ENCODE results near the gene CUZD1. TPM values are rescaled to one million over a fixed set of nuclear protein-coding genes. Genes with fewer than 3 reads are reported as not detected.

Gene CUZD1
- total RNA-seq, 1 experiment from 2014 or later: 3.5 TPM

- POLR2A ChIA-PET: no interaction called here
- Mint-ChIP-seq H3K27me3 (ENCODE audit: low read depth) (peaks cover 6% of the 10 kb centered on the region; the same call in 1 of the 2 replicates), H3K9me3 (no peaks in the 10 kb centered on the region), H3K4me3 (no peak overlapping the region), H3K4me1 (no peaks in the 10 kb centered on the region), H3K27ac (no peak overlapping the region), H3K36me3 (no peaks in the 10 kb centered on the region)
- CTCF ChIA-PET: no interaction called here
- DNase-seq (ENCODE audit: low spot score) (no peak), ATAC-seq (no peak)
- no peak for TF ChIP-seq NR3C1 (CRISPR knock-in tag; conservative IDR thresholded peaks at IDR 0.05; ENCODE audit: low read depth)
Measured at GRCh38 chr10:122815458-122815857, 30.2 kb downstream of the CUZD1 start.

GRCh38 chr10:122814493-122814892 is 31.2 kb downstream of the CUZD1 start:
- DNase-seq (ENCODE audit: low spot score): no peak
- ChIA-PET CTCF (interaction anchor here (1.0 kb wide), 1 partner anchor 167 kb away, joined by 3 read pairs; no protein-coding TSS in a partner anchor), POLR2A (no interaction called here)
- ATAC-seq: no peak
- H3K27ac Mint-ChIP-seq: no peak overlapping the region
- H3K27me3 Mint-ChIP-seq (ENCODE audit: low read depth): peaks cover 7% of the 10 kb centered on the region; the same call in 1 of the 2 replicates
- no peak overlapping the region for H3K4me3 Mint-ChIP-seq
- no peaks in the 10 kb centered on the region for H3K9me3 Mint-ChIP-seq
- no peaks in the 10 kb centered on the region for H3K4me1 Mint-ChIP-seq
- H3K36me3 Mint-ChIP-seq: no peaks in the 10 kb centered on the region
- no peak for TF ChIP-seq ZNF416 (CRISPR knock-in tag; IDR thresholded peaks at IDR 0.05)
- no peak for TF ChIP-seq SOX15 (CRISPR knock-in tag; IDR thresholded peaks at IDR 0.05)
- no peak for TF ChIP-seq AR (CRISPR knock-in tag; IDR thresholded peaks at IDR 0.05)
- no peak for TF ChIP-seq ZSCAN18 (CRISPR knock-in tag; IDR thresholded peaks at IDR 0.05)
- no peak for TF ChIP-seq TP53 (CRISPR knock-in tag; IDR thresholded peaks at IDR 0.05)
- TF ChIP-seq ZNF263 (CRISPR knock-in tag; IDR thresholded peaks at IDR 0.05; ENCODE audit: low read depth): no peak
- TF ChIP-seq FOXK1 (CRISPR knock-in tag; IDR thresholded peaks at IDR 0.05): no peak
- no peak for TF ChIP-seq CREM (CRISPR knock-in tag; IDR thresholded peaks at IDR 0.05)
- no peak for TF ChIP-seq MYBL2 (CRISPR knock-in tag; IDR thresholded peaks at IDR 0.05)
- no peak for TF ChIP-seq ZNF532 (CRISPR knock-in tag; IDR thresholded peaks at IDR 0.05; ENCODE audit: borderline replicate concordance)
- no peak for TF ChIP-seq SP1 (CRISPR knock-in tag; conservative IDR thresholded peaks at IDR 0.05)
- no peak for TF ChIP-seq ZNF138 (CRISPR knock-in tag; conservative IDR thresholded peaks at IDR 0.05)
- no peak for TF ChIP-seq E2F4 (CRISPR knock-in tag; IDR thresholded peaks at IDR 0.05; ENCODE audit: borderline replicate concordance, low read depth)
- no peak for TF ChIP-seq GABPB1 (CRISPR knock-in tag; IDR thresholded peaks at IDR 0.05)
- TF ChIP-seq PRDM15 (CRISPR knock-in tag; IDR thresholded peaks at IDR 0.05): no peak
- no peak for TF ChIP-seq MLX (CRISPR knock-in tag; IDR thresholded peaks at IDR 0.05)
- no peak for TF ChIP-seq HMGXB4 (CRISPR knock-in tag; IDR thresholded peaks at IDR 0.05)

Data from WTC11 (cell line).